Activated B cell treated with CpG ODN at 0.5 μM for 24 hours (primary cell): ENCODE results near the gene KCNMB4. TPM values are rescaled to one million over a fixed set of nuclear protein-coding genes. Genes with fewer than 3 reads are reported as not detected.
"Not testable (repeated sequence)": the region's sequence is repeated elsewhere in the genome, so short reads cannot be mapped to it uniquely, and the experiment has no call there.

Experiments used
- ATAC-seq: fragments of 200-7000 bp; cut with Tn5 transposase; one replicate; pipeline ENCODE4 v1.10.0; 2021; ENCODE audit warnings: low read depth, mild to moderate bottlenecking, moderate library complexity
- CTCF ChIA-PET: fragments of 350-600 bp; sonication (Branson Sonifier 250); formaldehyde crosslinking; loops from one replicate; lab custom pipeline; 2021; ENCODE audit warnings: antibody characterized with exemption; lab: Charles Lee
- POLR2A ChIA-PET: fragments of 350-600 bp; sonication (Branson Sonifier 250); formaldehyde crosslinking; loops from one replicate; lab custom pipeline; 2021; ENCODE audit warnings: antibody characterized with exemption; lab: Charles Lee
- DNase-seq: peaks from one replicate; pipeline ENCODE4 v3.0.0; 2022
- H3K27ac Mint-ChIP-seq: one replicate; pipeline ENCODE4 v1.8.0; 2020; ENCODE audit warnings: mixed read lengths
- H3K27me3 Mint-ChIP-seq: one replicate; pipeline ENCODE4 v1.8.0; 2021; ENCODE audit warnings: mixed read lengths
- H3K36me3 Mint-ChIP-seq: one replicate; pipeline ENCODE4 v1.8.0; 2021; ENCODE audit warnings: low read depth, mixed read lengths
- H3K4me1 Mint-ChIP-seq: one replicate; pipeline ENCODE4 v1.8.0; 2021; ENCODE audit warnings: mixed read lengths
- H3K4me3 Mint-ChIP-seq: one replicate; pipeline ENCODE4 v1.8.0; 2020; ENCODE audit warnings: mild to moderate bottlenecking, mixed read lengths
- H3K9me3 Mint-ChIP-seq: one replicate; pipeline ENCODE4 v1.8.0; 2020; ENCODE audit warnings: mixed read lengths
- intact Hi-C: fragments of 100-400 bp; cut with micrococcal nuclease; formaldehyde crosslinking; loops from one replicate; pipeline ENCODE4 v1.15.1; 2024
- total RNA-seq: library from RNA; stranded (reverse); gene quantifications from 2 replicates; pipeline ENCODE4 v1.2.3, GENCODE V29; 2022
- TF ChIP-seq, protein P1 (sequence below): fragments of 200-600 bp; IDR thresholded peaks from one replicate; pipeline ENCODE4 v1.8.0; 2022; ENCODE audit warnings: antibody characterized with exemption, mild to moderate bottlenecking

KCNMB4 gene
- total RNA-seq, 1 donor from 2014 or later = 0.86 TPM

DNA sequence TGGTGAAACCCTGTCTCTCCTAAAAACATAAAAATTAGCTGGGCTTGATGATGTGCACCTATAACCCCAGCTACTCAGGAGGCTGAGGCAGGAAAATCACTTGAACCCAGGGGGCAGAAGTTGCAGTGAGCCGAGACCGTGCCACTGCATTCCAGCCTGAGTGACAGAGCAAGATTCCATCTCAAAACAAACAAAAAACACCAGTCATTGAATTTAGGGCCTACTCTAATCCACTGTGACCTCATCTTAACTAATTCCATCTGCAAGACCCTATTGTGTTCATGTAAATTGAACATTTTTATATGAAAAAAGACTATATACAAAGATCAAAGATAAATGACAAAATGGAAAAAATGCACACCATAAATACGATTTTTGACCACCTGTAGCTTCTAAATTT is 17.8 kb downstream of the KCNMB4 start:
- ChIA-PET CTCF (no interaction called here), POLR2A (no interaction called here)
- Mint-ChIP-seq H3K36me3 (no peaks in the 10 kb centered on the region), H3K4me1 (no peaks in the 10 kb centered on the region), H3K9me3 (peaks cover 3% of the 10 kb centered on the region), H3K4me3 (no peak overlapping the region), H3K27ac (no peak overlapping the region), H3K27me3 (no peaks in the 10 kb centered on the region)
- TF ChIP-seq, protein P1, sequence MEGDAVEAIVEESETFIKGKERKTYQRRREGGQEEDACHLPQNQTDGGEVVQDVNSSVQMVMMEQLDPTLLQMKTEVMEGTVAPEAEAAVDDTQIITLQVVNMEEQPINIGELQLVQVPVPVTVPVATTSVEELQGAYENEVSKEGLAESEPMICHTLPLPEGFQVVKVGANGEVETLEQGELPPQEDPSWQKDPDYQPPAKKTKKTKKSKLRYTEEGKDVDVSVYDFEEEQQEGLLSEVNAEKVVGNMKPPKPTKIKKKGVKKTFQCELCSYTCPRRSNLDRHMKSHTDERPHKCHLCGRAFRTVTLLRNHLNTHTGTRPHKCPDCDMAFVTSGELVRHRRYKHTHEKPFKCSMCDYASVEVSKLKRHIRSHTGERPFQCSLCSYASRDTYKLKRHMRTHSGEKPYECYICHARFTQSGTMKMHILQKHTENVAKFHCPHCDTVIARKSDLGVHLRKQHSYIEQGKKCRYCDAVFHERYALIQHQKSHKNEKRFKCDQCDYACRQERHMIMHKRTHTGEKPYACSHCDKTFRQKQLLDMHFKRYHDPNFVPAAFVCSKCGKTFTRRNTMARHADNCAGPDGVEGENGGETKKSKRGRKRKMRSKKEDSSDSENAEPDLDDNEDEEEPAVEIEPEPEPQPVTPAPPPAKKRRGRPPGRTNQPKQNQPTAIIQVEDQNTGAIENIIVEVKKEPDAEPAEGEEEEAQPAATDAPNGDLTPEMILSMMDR = no peak
- ATAC-seq = no peak
- intact Hi-C loops = no loop called here
- no peak for DNase-seq

DNA sequence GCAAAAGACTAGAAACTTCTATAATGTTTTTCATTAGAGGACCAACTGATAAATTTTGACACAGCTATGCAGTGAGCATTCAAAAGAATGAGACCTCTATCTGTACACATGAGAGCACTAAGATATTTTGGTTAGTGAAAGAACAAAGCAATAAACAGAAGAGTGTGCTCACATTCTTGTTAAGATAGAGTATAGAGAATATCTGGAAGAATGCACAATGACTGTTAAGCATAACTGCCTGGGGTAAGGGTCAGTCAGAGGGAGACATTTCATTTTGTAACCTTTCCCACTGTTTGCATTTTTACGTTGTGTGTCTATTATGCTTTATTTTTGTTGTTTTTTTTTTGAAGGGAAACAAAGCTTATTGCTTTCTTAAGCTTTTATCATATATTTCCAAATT is 20.7 kb downstream of the KCNMB4 start:
- ChIA-PET POLR2A (no interaction called here), CTCF (no interaction called here)
- TF ChIP-seq, protein P1 = no peak
- Mint-ChIP-seq H3K27ac (no peak overlapping the region), H3K9me3 (peaks cover 6% of the 10 kb centered on the region), H3K4me3 (no peak overlapping the region), H3K27me3 (no peaks in the 10 kb centered on the region), H3K36me3 (peaks cover 5% of the 10 kb centered on the region), H3K4me1 (no peaks in the 10 kb centered on the region)
- no peak for DNase-seq
- intact Hi-C loops = no loop called here
- ATAC-seq = no peak

DNA sequence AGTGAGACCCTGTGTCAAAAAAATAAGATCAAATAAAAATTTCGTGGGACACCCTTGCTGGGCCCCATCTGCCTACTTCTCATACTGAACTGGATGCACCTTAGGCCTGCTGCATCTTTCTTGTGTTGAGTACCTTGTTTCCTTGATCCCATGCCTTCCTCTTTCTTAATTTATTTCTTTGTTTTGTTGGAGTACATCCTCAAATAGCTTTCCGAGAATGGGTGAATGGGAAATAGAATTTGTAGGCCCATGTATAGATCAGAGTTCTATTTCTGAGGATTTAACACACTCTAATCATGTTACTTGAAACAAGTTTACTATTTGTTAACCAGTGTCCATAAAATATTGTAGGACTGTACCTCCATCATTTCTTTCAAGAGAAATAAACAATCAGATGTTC is 23.6 kb downstream of the KCNMB4 start:
- ChIA-PET POLR2A (no interaction called here), CTCF (no interaction called here)
- H3K36me3 Mint-ChIP-seq = peaks cover 5% of the 10 kb centered on the region
- no peak overlapping the region for H3K4me3 Mint-ChIP-seq
- H3K27ac Mint-ChIP-seq = no peak overlapping the region
- TF ChIP-seq, protein P1 = no peak
- H3K27me3 Mint-ChIP-seq = no peaks in the 10 kb centered on the region
- no peak for DNase-seq
- ATAC-seq = no peak
- peaks cover 6% of the 10 kb centered on the region for H3K9me3 Mint-ChIP-seq
- H3K4me1 Mint-ChIP-seq = no peaks in the 10 kb centered on the region
- intact Hi-C loops = no loop called here

DNA sequence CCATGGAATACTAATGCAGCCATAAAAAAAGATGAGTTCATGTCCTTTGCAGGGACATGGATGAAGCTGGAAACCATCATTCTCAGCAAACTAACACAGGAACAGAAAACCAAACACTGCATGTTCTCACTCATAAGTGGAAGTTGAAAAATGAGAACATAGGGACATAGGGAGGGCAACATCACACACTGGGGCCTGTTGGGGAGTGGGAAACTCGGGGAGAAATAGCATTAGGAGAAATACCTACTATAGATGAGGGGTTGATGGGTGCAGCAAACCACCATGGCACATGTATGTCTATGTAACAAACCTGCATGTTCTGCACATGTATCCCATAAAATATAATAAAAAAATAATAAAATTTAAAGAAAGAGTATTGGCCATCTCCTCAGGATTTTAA is 26.5 kb downstream of the KCNMB4 start:
- H3K27ac Mint-ChIP-seq, POLR2A ChIA-PET, intact Hi-C loops, CTCF ChIA-PET, H3K4me3 Mint-ChIP-seq, H3K4me1 Mint-ChIP-seq, DNase-seq, ATAC-seq, H3K27me3 Mint-ChIP-seq, H3K9me3 Mint-ChIP-seq, H3K36me3 Mint-ChIP-seq: not testable (repeated sequence)

DNA sequence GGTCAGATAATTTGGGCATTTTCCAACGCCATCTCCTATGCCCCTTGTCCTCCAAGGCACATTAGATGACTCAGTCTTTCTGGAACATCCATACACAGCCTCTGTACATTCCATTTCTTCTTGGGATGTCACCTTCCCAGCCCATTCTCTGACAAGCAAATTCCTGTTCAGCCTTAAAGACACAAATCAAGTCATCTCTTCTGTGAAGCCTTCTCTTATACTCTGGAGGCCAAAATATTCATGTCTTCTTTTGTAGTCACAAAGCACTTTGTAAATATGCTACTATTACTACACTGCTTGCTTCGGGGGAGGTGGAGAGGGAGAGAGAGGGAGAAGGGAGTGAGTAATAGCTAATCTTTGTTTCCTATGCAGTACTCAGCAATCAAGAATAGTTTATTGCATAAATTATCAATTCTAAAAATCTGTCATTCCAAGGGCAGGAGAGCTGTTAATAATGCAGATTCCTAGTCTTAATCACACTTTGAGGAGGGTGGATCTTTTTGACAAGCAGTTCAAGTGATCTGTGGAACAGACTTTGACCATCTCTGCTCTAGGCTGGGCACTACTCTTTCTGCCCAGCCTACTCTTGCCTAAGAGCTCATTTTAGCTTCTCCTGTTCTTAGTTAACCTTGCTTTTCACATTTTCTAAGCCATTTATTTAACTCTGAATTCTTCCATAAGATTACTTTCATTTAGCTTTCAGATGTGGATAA is 27.9 kb downstream of the KCNMB4 start:
- peaks cover 6% of the 10 kb centered on the region for H3K9me3 Mint-ChIP-seq
- H3K27ac Mint-ChIP-seq = no peak overlapping the region
- intact Hi-C loops = no loop called here
- peaks cover 5% of the 10 kb centered on the region for H3K36me3 Mint-ChIP-seq
- POLR2A ChIA-PET = no interaction called here
- DNase-seq (no peak), ATAC-seq (no peak)
- H3K4me3 Mint-ChIP-seq = no peak overlapping the region
- CTCF ChIA-PET = no interaction called here
- TF ChIP-seq, protein P1 = no peak
- peaks cover 2% of the 10 kb centered on the region for H3K4me1 Mint-ChIP-seq
- H3K27me3 Mint-ChIP-seq = no peaks in the 10 kb centered on the region

- Mint-ChIP-seq H3K9me3 (no peaks in the 10 kb centered on the region), H3K4me1 (peaks cover 2% of the 10 kb centered on the region), H3K27me3 (no peaks in the 10 kb centered on the region), H3K36me3 (no peaks in the 10 kb centered on the region), H3K27ac (no peak overlapping the region), H3K4me3 (no peak overlapping the region)
- intact Hi-C loops = no loop called here
- TF ChIP-seq, protein P1 = no peak
- CTCF ChIA-PET = no interaction called here
- DNase-seq (no peak), ATAC-seq (no peak)
- POLR2A ChIA-PET = no interaction called here
These were observed 31.9 kb downstream of the KCNMB4 start for GRCh38 chr12:70398002-70398401.
